MM.1S (cell line): Measurements from ENCODE around the gene BID.

Experiments used
- EZH2 ChIP-seq: fragments of 300-600 bp; sonication (generic); optimal IDR thresholded peaks from 2 replicates; pipeline ENCODE3; 2017; ENCODE audit warnings: low read depth, mild to moderate bottlenecking, antibody characterized with exemption, low read length, mixed read lengths
- TF ChIP-seq, protein P1 (sequence below): fragments of 300-600 bp; sonication (generic); IDR thresholded peaks from 2 replicates; pipeline ENCODE4 v1.5.1; 2016; ENCODE audit warnings: antibody characterized with exemption, low read length, mixed read lengths

DNA sequence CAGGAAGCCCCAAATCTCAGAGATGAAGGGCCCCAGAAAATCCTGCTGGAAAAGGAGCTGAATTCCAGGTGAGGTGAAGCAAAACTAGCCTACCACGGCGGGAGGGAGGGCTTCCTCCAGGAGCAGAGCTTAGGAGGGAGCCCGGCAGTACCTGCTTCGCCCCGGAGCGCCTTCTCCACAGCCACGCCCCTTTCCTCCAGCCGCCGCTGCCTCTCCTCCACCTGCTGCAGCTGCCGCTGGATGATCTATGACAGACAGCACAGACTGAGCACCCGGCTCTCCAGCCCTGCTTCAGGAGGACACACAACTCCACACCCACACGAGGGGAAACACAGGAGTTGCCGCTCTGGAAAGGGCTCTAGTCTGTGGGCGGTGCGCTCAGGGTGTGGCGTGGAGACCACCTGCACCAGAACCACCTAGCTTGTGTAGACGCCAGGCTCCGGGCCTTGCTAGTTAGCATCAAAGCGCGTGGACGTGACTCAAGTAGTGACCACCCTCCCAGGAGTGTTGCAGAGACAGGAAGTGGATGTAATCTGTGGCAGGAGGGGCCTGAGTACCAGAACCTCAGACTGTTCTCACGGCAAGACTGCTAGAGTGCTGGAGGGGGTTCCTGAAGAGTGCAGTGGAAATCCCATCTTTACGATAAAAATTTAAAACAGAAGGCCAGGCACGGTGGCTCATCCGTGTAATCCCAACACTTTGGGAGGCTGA is 34.6 kb upstream of the BID start:
- TF ChIP-seq, protein P1, sequence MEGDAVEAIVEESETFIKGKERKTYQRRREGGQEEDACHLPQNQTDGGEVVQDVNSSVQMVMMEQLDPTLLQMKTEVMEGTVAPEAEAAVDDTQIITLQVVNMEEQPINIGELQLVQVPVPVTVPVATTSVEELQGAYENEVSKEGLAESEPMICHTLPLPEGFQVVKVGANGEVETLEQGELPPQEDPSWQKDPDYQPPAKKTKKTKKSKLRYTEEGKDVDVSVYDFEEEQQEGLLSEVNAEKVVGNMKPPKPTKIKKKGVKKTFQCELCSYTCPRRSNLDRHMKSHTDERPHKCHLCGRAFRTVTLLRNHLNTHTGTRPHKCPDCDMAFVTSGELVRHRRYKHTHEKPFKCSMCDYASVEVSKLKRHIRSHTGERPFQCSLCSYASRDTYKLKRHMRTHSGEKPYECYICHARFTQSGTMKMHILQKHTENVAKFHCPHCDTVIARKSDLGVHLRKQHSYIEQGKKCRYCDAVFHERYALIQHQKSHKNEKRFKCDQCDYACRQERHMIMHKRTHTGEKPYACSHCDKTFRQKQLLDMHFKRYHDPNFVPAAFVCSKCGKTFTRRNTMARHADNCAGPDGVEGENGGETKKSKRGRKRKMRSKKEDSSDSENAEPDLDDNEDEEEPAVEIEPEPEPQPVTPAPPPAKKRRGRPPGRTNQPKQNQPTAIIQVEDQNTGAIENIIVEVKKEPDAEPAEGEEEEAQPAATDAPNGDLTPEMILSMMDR: no peak
- no peak for TF ChIP-seq EZH2
